Prostate gland (tissue), 2 donors: Measurements from ENCODE around the gene NDUFV1. TPM values are rescaled to one million over a fixed set of nuclear protein-coding genes. Genes with fewer than 3 reads are reported as not detected.
"Not testable (repeated sequence)": the region's sequence is repeated elsewhere in the genome, so short reads cannot be mapped to it uniquely, and the experiment has no call there.

ENCODE experiments used
- DNase-seq: peaks from one replicate; pipeline ENCODE4 v3.0.0-alpha.2; 2019; ENCODE audit warnings: low spot score
- H3K27ac ChIP-seq, 2 donors: fragments of 200-600 bp; sonication (generic); 2 replicates each; pipeline ENCODE4 v1.5.1; 2017 to 2019
- H3K27me3 ChIP-seq: fragments of 200-600 bp; sonication (generic); replicated peaks from 2 replicates; pipeline ENCODE4 v1.5.1; 2019; ENCODE audit not compliant: insufficient read depth
- H3K36me3 ChIP-seq, 2 donors: fragments of 200-600 bp; sonication (generic); 1 replicate in 1 of 2; 2 replicates in 1 of 2; pipeline versions ENCODE4 v1.5.1 to v1.8.1; 2017 to 2019
- H3K4me1 ChIP-seq: fragments of 200-600 bp; sonication (generic); replicated peaks from 2 replicates; pipeline ENCODE4 v1.5.1; 2019
- H3K4me3 ChIP-seq, 2 donors: fragments of 200-600 bp; sonication (generic); 2 replicates each; pipeline ENCODE4 v1.5.1; 2017 to 2019
- H3K9me3 ChIP-seq: fragments of 200-600 bp; sonication (generic); 2 replicates; pipeline ENCODE4 v1.5.1; 2017
- POLR2A ChIP-seq: fragments of 450-650 bp; IDR thresholded peaks from one replicate; pipeline ENCODE4 v1.6.1; 2016; ENCODE audit warnings: antibody characterized with exemption, mild to moderate bottlenecking
- POLR2AphosphoS5 ChIP-seq: sonication (generic); formaldehyde crosslinking; IDR thresholded peaks from one replicate; pipeline ENCODE4 v1.6.1; 2017; ENCODE audit warnings: antibody characterized with exemption
- WGBS: methylation state at CpG from one replicate; pipeline ENCODE4 v1.1.5; 2018; 5-methylcytosine and 5-hydroxymethylcytosine counted together
- intact Hi-C: fragments of 100-400 bp; cut with DNase I; formaldehyde crosslinking; loops from one replicate; pipeline ENCODE4 v1.14.2; 2022
- total RNA-seq, 2 donors: library from RNA; depleted of rRNA; stranded (reverse); fragments of >200 nt; gene quantifications; one replicate each; pipeline ENCODE4 v1.1.0, GENCODE V29; 2016
- TF ChIP-seq, protein P1 (sequence below), 4 experiments: fragments of 200-600 bp in 2 of 4; fragments of 450-650 bp in 2 of 4; sonication (generic) in 2 of 4; IDR thresholded peaks; 1 replicate in 3 of 4; 2 replicates in 1 of 4; pipeline ENCODE4 v1.5.1; 2016 to 2019; ENCODE audit warnings: antibody characterized with exemption in 4 of 4, mild to moderate bottlenecking in 2 of 4, moderate library complexity in 2 of 4

The NDUFV1 gene
- total RNA-seq, 2 donors from 2014 or later, result 190 to 260 TPM

DNA sequence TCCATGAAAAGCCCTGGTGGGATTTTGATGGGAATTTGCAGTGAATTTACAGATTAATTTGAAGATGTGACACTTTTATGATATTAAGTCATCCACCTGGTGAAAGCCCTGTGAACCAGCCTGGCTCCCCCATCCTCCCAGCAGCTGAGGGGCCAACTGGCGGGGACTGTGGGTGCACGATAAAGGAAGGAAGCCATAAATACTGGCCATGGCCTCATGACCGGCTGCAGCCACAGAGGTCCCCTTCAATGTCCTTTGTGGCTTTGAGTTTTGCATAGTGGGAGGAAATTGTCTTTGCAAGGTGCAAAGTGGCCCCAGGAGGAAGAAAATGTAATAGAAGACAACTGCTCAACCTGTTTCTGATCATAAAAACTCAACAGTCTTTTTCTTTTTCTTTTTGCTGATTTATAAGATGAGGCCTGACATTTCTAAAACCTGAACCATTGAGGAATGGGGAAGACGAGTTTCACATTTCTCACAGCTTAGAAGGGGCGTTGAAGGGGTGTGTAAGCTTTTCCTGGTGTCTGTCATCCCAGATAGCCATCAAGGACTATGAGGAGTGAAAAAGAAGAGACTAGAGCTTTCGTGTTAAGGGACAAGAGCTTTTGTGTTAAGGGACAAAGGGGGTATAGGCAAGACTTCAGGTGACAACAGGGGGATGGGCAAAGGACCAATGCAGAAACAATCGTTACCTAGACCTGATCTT lies 6.3 kb upstream of the NDUFV1 start:
- H3K36me3 ChIP-seq, result no peaks in the 10 kb centered on the region
- no peak overlapping the region for H3K4me3 ChIP-seq
- no peaks in the 10 kb centered on the region for H3K27me3 ChIP-seq
- intact Hi-C loops, result no loop called here
- H3K9me3 ChIP-seq, result no peaks in the 10 kb centered on the region
- DNase-seq, result no peak
- H3K27ac ChIP-seq, result no peak overlapping the region
- TF ChIP-seq POLR2AphosphoS5 (no peak), POLR2A (no peak)
- TF ChIP-seq, protein P1, sequence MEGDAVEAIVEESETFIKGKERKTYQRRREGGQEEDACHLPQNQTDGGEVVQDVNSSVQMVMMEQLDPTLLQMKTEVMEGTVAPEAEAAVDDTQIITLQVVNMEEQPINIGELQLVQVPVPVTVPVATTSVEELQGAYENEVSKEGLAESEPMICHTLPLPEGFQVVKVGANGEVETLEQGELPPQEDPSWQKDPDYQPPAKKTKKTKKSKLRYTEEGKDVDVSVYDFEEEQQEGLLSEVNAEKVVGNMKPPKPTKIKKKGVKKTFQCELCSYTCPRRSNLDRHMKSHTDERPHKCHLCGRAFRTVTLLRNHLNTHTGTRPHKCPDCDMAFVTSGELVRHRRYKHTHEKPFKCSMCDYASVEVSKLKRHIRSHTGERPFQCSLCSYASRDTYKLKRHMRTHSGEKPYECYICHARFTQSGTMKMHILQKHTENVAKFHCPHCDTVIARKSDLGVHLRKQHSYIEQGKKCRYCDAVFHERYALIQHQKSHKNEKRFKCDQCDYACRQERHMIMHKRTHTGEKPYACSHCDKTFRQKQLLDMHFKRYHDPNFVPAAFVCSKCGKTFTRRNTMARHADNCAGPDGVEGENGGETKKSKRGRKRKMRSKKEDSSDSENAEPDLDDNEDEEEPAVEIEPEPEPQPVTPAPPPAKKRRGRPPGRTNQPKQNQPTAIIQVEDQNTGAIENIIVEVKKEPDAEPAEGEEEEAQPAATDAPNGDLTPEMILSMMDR (IDR thresholded peaks at IDR 0.05), result no peak
- WGBS, result 44% methylated on average over 7 of the region's 7 CpGs
- no peaks in the 10 kb centered on the region for H3K4me1 ChIP-seq

DNA sequence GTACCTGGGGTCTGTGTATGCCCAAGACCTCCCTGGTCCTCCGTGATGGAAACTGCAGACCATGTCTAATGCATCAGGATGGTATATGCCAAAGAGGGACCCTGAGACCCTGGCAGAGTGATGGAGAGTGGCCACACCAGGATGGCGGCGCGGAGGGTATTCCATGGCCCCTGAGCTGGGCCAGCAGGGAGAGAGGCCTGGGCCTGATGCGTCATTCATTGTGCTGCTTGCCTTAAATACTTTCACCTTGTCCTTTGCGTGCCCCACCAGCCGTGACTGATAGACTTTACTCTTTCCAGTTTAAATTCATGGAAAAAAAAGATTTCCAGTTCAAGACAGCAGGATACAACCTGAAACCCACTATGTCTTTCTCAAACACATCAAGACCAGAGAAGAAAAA lies 5.6 kb upstream of the NDUFV1 start:
- Histone ChIP-seq H3K36me3 (no peaks in the 10 kb centered on the region), H3K4me3 (no peak overlapping the region), H3K27ac (no peak overlapping the region), H3K27me3 (no peaks in the 10 kb centered on the region), H3K4me1 (no peaks in the 10 kb centered on the region), H3K9me3 (no peaks in the 10 kb centered on the region)
- DNase-seq, result no peak
- intact Hi-C loops, result no loop called here
- no peak for TF ChIP-seq POLR2AphosphoS5
- TF ChIP-seq POLR2A, result no peak
- TF ChIP-seq, protein P1 (IDR thresholded peaks at IDR 0.05), result no peak
- 91% methylated on average over 7 of the region's 7 CpGs for WGBS

DNA sequence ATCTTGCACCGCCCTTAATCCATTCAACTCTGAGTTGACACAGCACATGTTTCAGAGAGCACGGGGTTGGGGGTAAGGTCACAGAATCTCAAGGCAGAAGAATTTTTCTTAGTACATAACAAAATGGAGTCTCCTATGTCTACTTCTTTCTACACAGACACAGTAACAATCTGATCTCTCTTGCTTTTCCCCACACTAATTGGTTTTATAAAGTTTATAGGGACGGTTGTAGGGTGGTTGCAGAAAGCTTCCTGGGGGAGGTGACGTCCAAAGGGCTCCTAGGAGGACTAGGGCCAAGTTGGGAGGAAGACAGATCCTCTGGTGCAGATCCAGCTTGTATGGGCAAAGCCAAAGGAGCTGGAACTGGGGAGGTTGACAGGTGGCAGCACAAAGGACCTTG lies 2.6 kb upstream of the NDUFV1 start:
- H3K27ac ChIP-seq, H3K9me3 ChIP-seq, H3K36me3 ChIP-seq, H3K27me3 ChIP-seq, H3K4me3 ChIP-seq, DNase-seq, intact Hi-C loops, H3K4me1 ChIP-seq: not testable (repeated sequence)
- WGBS, result 71% methylated on average over 2 of the region's 4 CpGs

DNA sequence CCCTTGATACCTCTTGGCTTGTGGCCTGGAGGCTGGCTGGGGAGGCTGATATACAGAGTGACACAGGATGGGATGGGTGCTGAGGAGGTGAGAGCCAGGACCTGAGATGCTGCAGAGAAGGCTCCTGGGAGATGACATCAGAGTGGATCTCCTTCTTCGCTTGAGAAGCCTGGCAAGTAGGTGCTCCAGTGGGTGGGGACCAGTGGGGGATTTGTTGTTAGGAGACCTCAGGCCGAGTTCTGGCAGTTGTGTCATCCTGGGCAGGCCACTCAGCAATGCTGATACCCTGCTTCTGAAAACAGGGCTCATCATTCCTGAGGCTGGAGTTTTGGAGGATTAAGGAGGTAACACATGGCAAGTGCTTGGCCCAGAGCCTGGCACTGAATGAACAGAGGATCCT lies 1.9 kb upstream of the NDUFV1 start:
- Histone ChIP-seq H3K4me1 (peaks cover 8% of the 10 kb centered on the region), H3K9me3 (no peaks in the 10 kb centered on the region), H3K27me3 (no peaks in the 10 kb centered on the region), H3K27ac (no peak overlapping the region), H3K36me3 (peaks cover 7 to 9% of the 10 kb centered on the region in 2 donors), H3K4me3 (no peak overlapping the region)
- intact Hi-C loops, result no loop called here
- TF ChIP-seq, protein P1 (IDR thresholded peaks at IDR 0.05), result no peak
- TF ChIP-seq POLR2A (no peak), POLR2AphosphoS5 (no peak)
- WGBS, result 86% methylated on average over 2 of the region's 2 CpGs
- DNase-seq, result no peak

GRCh38 chr11:67605231-67606011 lies 1.3 kb upstream of the NDUFV1 start:
- intact Hi-C loops, result loop anchor here (2.0 kb wide), 1 partner anchor 23 kb away; the partner anchor contains the start of gene GSTP1

More at GRCh38 chr11:67605231-67606011, 1.3 kb upstream of the NDUFV1 start:
- WGBS, result 58% methylated on average over 11 of the region's 11 CpGs
- no peak overlapping the region for H3K27ac ChIP-seq
- peaks cover 8% of the 10 kb centered on the region for H3K4me1 ChIP-seq
- no peak for DNase-seq
- TF ChIP-seq POLR2A, result no peak
- TF ChIP-seq, protein P1 (IDR thresholded peaks at IDR 0.05), result no peak
- no peak for TF ChIP-seq POLR2AphosphoS5
- no peaks in the 10 kb centered on the region for H3K27me3 ChIP-seq
- no peaks in the 10 kb centered on the region for H3K9me3 ChIP-seq
- H3K4me3 ChIP-seq, result no peak overlapping the region
- H3K36me3 ChIP-seq, result peaks cover 7 to 9% of the 10 kb centered on the region in 2 donors
